Measurements from ENCODE around the gene MLANA.

The MLANA gene

GRCh38 chr9:5909976-5910375 lies 19.3 kb downstream of the MLANA start:
- no peak for DNase-seq

GRCh38 chr9:5910413-5911057 lies 19.8 kb downstream of the MLANA start:
- DNase-seq: no peak

- DNase-seq: no peak
Measured at GRCh38 chr9:5915438-5915837, 24.7 kb downstream of the MLANA start.

- DNase-seq: no peak
Measured at GRCh38 chr9:5917273-5917672, 26.6 kb downstream of the MLANA start.

GRCh38 chr9:5917888-5918287 lies 27.2 kb downstream of the MLANA start:
- no peak for DNase-seq

- no peak for DNase-seq
Measured at GRCh38 chr9:5918460-5918859, 27.8 kb downstream of the MLANA start.

GRCh38 chr9:5920860-5921328 lies 30.2 kb downstream of the MLANA start:
- no peak for DNase-seq

- DNase-seq: no peak
Measured at GRCh38 chr9:5922192-5922591, 31.5 kb downstream of the MLANA start.

GRCh38 chr9:5931657-5932056 lies 41.0 kb downstream of the MLANA start:
- DNase-seq: no peak

GRCh38 chr9:5938449-5938848 lies 47.8 kb downstream of the MLANA start:
- DNase-seq: no peak

- no peak for DNase-seq
Measured at GRCh38 chr9:5939530-5939929, 48.8 kb downstream of the MLANA start.

- DNase-seq: no peak
Measured at GRCh38 chr9:5941214-5941613, 50.5 kb downstream of the MLANA start.

GRCh38 chr9:5945112-5945511 lies 54.4 kb downstream of the MLANA start:
- DNase-seq: no peak

- DNase-seq: peak; percentile 12
Measured at GRCh38 chr9:5947912-5948311, 57.2 kb downstream of the MLANA start.

- peak; percentile 55 for DNase-seq
Measured at GRCh38 chr9:5949103-5949699, 58.5 kb downstream of the MLANA start.

GRCh38 chr9:5950261-5950660 lies 59.6 kb downstream of the MLANA start:
- no peak for DNase-seq

- no peak for DNase-seq
Measured at GRCh38 chr9:5951686-5952211, 61.1 kb downstream of the MLANA start.

- peak; percentile 73 for DNase-seq
Measured at GRCh38 chr9:5953743-5954707, 63.3 kb downstream of the MLANA start.

- no peak for DNase-seq
Measured at GRCh38 chr9:5957166-5957565, 66.5 kb downstream of the MLANA start.

- DNase-seq: no peak
Measured at GRCh38 chr9:5958273-5958672, 67.6 kb downstream of the MLANA start.

Measured in hematopoietic multipotent progenitor cell treated with erythropoietin and hydrocortisone succinate and interleukin-3 and kit ligand, for 6 days (in vitro differentiated cells).